Stomach (tissue), 4 donors: Measurements from ENCODE around the gene LGR4.

Experiments used
- POLR2A ChIP-seq, 4 donors: fragments of 450-650 bp; IDR thresholded peaks; one replicate each; pipeline ENCODE4 v1.6.1; 2016; ENCODE audit warnings: antibody characterized with exemption in 4 of 4, control low read depth in 2 of 4, mild to moderate bottlenecking in 1 of 4, moderate library complexity in 1 of 4
- POLR2AphosphoS5 ChIP-seq, 3 donors: sonication (generic); formaldehyde crosslinking; IDR thresholded peaks; one replicate each; pipeline ENCODE4 v1.6.1; 2016; ENCODE audit warnings: antibody characterized with exemption in 3 of 3
- TF ChIP-seq, protein P1 (sequence below), 7 experiments: fragments of 450-650 bp in 4 of 7; fragments of 200-600 bp in 3 of 7; sonication (generic) in 3 of 7; IDR thresholded peaks; one replicate each; pipeline ENCODE4 v1.5.1; 2016 to 2019; ENCODE audit warnings: antibody characterized with exemption in 7 of 7, control low read depth in 2 of 7, mild to moderate bottlenecking in 1 of 7

DNA sequence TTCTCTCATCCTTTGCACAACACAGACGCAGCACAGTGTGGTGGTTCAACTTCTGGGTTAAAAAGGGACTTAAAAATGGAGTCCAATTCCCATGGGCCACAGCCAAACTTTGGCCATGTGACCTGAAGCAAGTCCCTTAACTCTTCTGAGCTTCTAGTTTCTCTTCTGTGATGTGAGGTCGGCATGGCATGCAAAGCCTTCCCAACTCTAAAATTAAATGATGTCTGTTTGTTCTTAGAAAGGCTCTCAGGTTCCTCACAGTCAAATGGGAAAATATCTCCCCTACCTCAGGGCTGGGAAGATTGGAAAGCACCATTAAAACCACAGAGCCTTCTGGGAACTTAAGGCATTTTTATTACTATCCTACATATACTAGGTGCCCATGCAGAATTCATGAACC is 38.8 kb downstream of the LGR4 start:
- TF ChIP-seq, protein P1, sequence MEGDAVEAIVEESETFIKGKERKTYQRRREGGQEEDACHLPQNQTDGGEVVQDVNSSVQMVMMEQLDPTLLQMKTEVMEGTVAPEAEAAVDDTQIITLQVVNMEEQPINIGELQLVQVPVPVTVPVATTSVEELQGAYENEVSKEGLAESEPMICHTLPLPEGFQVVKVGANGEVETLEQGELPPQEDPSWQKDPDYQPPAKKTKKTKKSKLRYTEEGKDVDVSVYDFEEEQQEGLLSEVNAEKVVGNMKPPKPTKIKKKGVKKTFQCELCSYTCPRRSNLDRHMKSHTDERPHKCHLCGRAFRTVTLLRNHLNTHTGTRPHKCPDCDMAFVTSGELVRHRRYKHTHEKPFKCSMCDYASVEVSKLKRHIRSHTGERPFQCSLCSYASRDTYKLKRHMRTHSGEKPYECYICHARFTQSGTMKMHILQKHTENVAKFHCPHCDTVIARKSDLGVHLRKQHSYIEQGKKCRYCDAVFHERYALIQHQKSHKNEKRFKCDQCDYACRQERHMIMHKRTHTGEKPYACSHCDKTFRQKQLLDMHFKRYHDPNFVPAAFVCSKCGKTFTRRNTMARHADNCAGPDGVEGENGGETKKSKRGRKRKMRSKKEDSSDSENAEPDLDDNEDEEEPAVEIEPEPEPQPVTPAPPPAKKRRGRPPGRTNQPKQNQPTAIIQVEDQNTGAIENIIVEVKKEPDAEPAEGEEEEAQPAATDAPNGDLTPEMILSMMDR (IDR thresholded peaks at IDR 0.05): no peak
- TF ChIP-seq POLR2A (IDR thresholded peaks at IDR 0.05) (no peak), POLR2AphosphoS5 (IDR thresholded peaks at IDR 0.05) (no peak)
